Lower leg skin (tissue), 4 donors: ENCODE results near the gene TFEC. TPM values are rescaled to one million over a fixed set of nuclear protein-coding genes. Genes with fewer than 3 reads are reported as not detected.

Source experiments
- DNase-seq, 2 donors: peaks; one replicate each; pipeline ENCODE4 v3.0.0-alpha.2; 2019; ENCODE audit warnings: low spot score in 2 of 2
- H3K4me3 ChIP-seq: fragments of 200-600 bp; sonication (generic); 2 replicates; pipeline ENCODE4 v1.5.1; 2017; ENCODE audit warnings: mild to moderate bottlenecking, low read depth; ENCODE audit not compliant: poor library complexity, severe bottlenecking
- CTCF ChIP-seq, 3 donors: fragments of 450-650 bp; IDR thresholded peaks; one replicate each; pipeline ENCODE4 v1.5.1; 2016; ENCODE audit warnings: antibody characterized with exemption in 3 of 3, mild to moderate bottlenecking in 3 of 3, moderate library complexity in 2 of 3
- POLR2A ChIP-seq, 2 donors: fragments of 450-650 bp; IDR thresholded peaks; one replicate each; pipeline ENCODE4 v1.6.1; 2016 to 2017; ENCODE audit warnings: antibody characterized with exemption in 2 of 2, mild to moderate bottlenecking in 1 of 2, moderate library complexity in 1 of 2
- WGBS, 2 donors: methylation state at CpG; one replicate each; pipeline ENCODE4 v1.1.5; 2018; 5-methylcytosine and 5-hydroxymethylcytosine counted together
- intact Hi-C: fragments of 100-400 bp; cut with DNase I; formaldehyde crosslinking; loops from one replicate; pipeline ENCODE4 v1.15.0; 2023; ENCODE audit warnings: low total_unique reads
- total RNA-seq, 4 donors: library from RNA; depleted of rRNA; stranded (reverse); fragments of >200 nt; gene quantifications; one replicate each; pipeline ENCODE4 v1.1.0, GENCODE V29; 2016

Gene TFEC
- total RNA-seq, 4 donors from 2014 or later: 0.29 to 0.81 (median 0.38) TPM

GRCh38 chr7:115888981-115889668 is 141.4 kb downstream of the TFEC start:
- no peak overlapping the region for H3K4me3 ChIP-seq
- intact Hi-C loops: no loop called here
- TF ChIP-seq CTCF (IDR thresholded peaks at IDR 0.05) (no peak), POLR2A (IDR thresholded peaks at IDR 0.05) (no peak)
- WGBS, 2 donors: 85 to 90% methylated on average over 8 to 11 of the region's 11 CpGs
- no peak for DNase-seq

- DNase-seq: no peak
- TF ChIP-seq POLR2A (IDR thresholded peaks at IDR 0.05) (no peak), CTCF (IDR thresholded peaks at IDR 0.05) (no peak)
- intact Hi-C loops: no loop called here
- H3K4me3 ChIP-seq: no peak overlapping the region
- WGBS, 2 donors: 69 to 87% methylated on average over 2 of the region's 2 CpGs
These were observed 145.0 kb downstream of the TFEC start for GRCh38 chr7:115885550-115885949.

Other genes with a start within 250 kb of the TFEC start
- gene TES, start 179.8 kb upstream of the TFEC start, total RNA-seq: 10 to 100 TPM; 34.1 to 61.5 (median 46.5) TPM